K562 (cell line): ENCODE data around the gene OR2V2. TPM values are rescaled to one million over a fixed set of nuclear protein-coding genes. Genes with fewer than 3 reads are reported as not detected.

Experiments used
- BDP1 ChIP-seq: IDR thresholded peaks from 3 replicates; pipeline ENCODE4 v1.6.1; 2011; ENCODE audit not compliant: insufficient read length, insufficient read depth
- GABPA ChIP-seq: fragments of 200-800 bp; sonication (Bioruptor generic); conservative IDR thresholded peaks from 2 replicates; pipeline ENCODE4 v1.6.1; 2016; ENCODE audit warnings: low read depth, missing genetic modification characterization, missing compliant biosample characterization
- KAT7 ChIP-seq: sonication (generic); formaldehyde crosslinking; IDR thresholded peaks from 2 replicates; pipeline ENCODE4 v1.8.0; 2022; ENCODE audit warnings: missing genetic modification reagents, mild to moderate bottlenecking, borderline replicate concordance
- KLF1 ChIP-seq: fragments of 450-650 bp; IDR thresholded peaks from 2 replicates; pipeline ENCODE4 v1.6.1; 2016; ENCODE audit warnings: missing genetic modification characterization, missing compliant biosample characterization
- MBD2 ChIP-seq: sonication (generic); IDR thresholded peaks from 2 replicates; pipeline ENCODE4 v1.6.1; 2016; ENCODE audit warnings: low read depth, borderline replicate concordance
- NR4A1 ChIP-seq, 2 experiments: fragments of 250-450 bp in 1 of 2; fragments of 450-650 bp in 1 of 2; sonication (Bioruptor Pico) in 1 of 2; IDR thresholded peaks; 2 replicates each; pipeline versions ENCODE4 v1.4.0 to v1.6.1; 2016 to 2020; ENCODE audit warnings: mild to moderate bottlenecking in 2 of 2, missing compliant biosample characterization in 1 of 2, missing genetic modification characterization in 1 of 2, moderate library complexity in 1 of 2
- POLR2A ChIP-seq: fragments of 450-650 bp; conservative IDR thresholded peaks from 2 replicates; pipeline ENCODE4 v1.6.1; 2016
- SOX6 ChIP-seq: fragments of 450-650 bp; IDR thresholded peaks from 2 replicates; pipeline ENCODE4 v1.6.1; 2014; ENCODE audit warnings: mild to moderate bottlenecking
- STAG1 ChIP-seq: sonication (generic); formaldehyde crosslinking; IDR thresholded peaks from 2 replicates; pipeline ENCODE4 v1.5.0; 2020; ENCODE audit warnings: missing genetic modification reagents, borderline replicate concordance
- TCF7 ChIP-seq: sonication (generic); IDR thresholded peaks from 2 replicates; pipeline ENCODE4 v1.6.1; 2016; ENCODE audit warnings: antibody characterized with exemption, borderline replicate concordance
- TEAD4 ChIP-seq, 2 experiments: sonication (generic) in 1 of 2; formaldehyde crosslinking in 1 of 2; IDR thresholded peaks; 2 replicates each; pipeline versions ENCODE4 v1.6.1 to v1.8.0; 2012 to 2022; ENCODE audit warnings: borderline replicate concordance in 1 of 2, inconsistent platforms in 1 of 2, low read length in 1 of 2, mild to moderate bottlenecking in 1 of 2, missing genetic modification reagents in 1 of 2
- ZBTB7A ChIP-seq: IDR thresholded peaks from 2 replicates; pipeline ENCODE4 v1.6.1; 2011; ENCODE audit warnings: low read depth, mild to moderate bottlenecking, low read length, moderate library complexity, borderline replicate concordance; ENCODE audit not compliant: control insufficient read depth
- polyA plus RNA-seq, 8 experiments: library from polyadenylated mRNA; depleted of rRNA in 4 of 8; stranded (reverse) in 5 of 8; unstranded in 3 of 8; fragments of >200 nt; fragmentation: Nextera tagmentation in 2 of 8; fragmentation: Illumina TruSeq in 1 of 8; extraction: Ambion mirVana in 2 of 8; extraction: Trizol in 1 of 8; gene quantifications; 2 replicates each; pipeline versions ENCODE4 v1.2.1 to v1.2.3, GENCODE V29; 2011 to 2014; ENCODE audit warnings: inconsistent platforms in 1 of 8, missing spikeins in 1 of 8
- total RNA-seq, 7 experiments: library from RNA; depleted of rRNA in 6 of 7; stranded (reverse); fragments of >200 nt in 6 of 7; fragmentation: Illumina TruSeq in 2 of 7; extraction: Trizol in 2 of 7; gene quantifications; 2 replicates each; pipeline versions ENCODE4 v1.2.1 to v1.2.3, GENCODE V29; 2011 to 2021; ENCODE audit warnings: low replicate concordance in 1 of 7
- TF ChIP-seq, protein P1 (sequence below): fragments of 250-450 bp; sonication (Bioruptor Pico); IDR thresholded peaks from 2 replicates; pipeline ENCODE4 v1.4.0; 2020; ENCODE audit warnings: mild to moderate bottlenecking, moderate library complexity
- TF ChIP-seq, protein P2 (sequence below): fragments of 450-650 bp; IDR thresholded peaks from 2 replicates; pipeline ENCODE4 v1.6.1; 2017; ENCODE audit warnings: antibody characterized with exemption
- TF ChIP-seq, protein P3 (sequence below): sonication (generic); formaldehyde crosslinking; IDR thresholded peaks from 2 replicates; pipeline ENCODE4 v1.8.0; 2023; ENCODE audit warnings: mild to moderate bottlenecking, missing genetic modification reagents
- TF ChIP-seq, protein P4 (sequence below): sonication (generic); formaldehyde crosslinking; IDR thresholded peaks from 2 replicates; pipeline ENCODE4 v1.8.1; 2022; ENCODE audit warnings: missing genetic modification reagents

OR2V2 gene
- total and polyA plus RNA-seq, 9 of the 15 experiments (the other 6 are each of a cell fraction or from before 2014, with no cell fraction given), result 0.01 TPM; not detected in 8

DNA sequence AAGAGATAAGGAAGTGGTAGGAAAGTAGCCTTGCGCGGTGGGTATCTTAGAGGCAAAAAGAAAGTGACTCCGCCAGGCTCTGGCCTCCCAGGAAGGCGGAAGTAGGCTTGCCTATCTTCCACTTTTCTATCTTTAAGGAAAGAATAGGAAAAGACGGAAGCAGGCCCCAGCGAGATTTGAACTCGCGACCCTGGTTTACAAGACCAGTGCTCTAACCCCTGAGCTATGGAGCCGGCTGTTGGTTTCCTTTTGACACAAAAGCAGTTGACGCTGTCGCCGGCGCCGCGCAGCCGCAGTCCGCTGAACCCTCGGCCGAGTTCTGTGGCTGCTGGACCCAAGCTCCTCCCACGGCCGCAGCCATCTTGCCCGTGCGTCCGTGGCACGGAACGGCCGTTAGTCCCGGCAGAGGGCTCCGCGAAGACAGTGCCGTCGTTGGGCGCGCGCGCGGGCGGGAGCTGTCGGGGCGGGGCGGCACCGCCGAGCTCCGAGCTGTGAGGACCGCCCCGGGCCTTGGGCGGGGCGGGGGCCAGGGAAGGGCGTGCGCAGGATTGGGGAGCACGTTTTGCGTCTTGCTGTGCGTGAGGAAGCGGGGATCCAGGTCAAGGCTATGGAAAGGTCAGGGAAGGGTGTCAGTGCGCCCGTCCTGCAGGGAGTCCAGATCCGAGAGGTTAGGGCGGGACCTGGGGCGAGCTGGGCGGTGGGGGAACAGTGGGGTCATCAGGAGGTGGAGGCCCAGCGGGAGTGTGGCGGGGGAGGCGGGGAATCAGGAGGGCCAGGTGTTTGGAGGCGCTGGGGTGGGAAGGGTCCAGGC, 44.3 kb downstream of the OR2V2 start (continued):
- TF ChIP-seq, protein P1, sequence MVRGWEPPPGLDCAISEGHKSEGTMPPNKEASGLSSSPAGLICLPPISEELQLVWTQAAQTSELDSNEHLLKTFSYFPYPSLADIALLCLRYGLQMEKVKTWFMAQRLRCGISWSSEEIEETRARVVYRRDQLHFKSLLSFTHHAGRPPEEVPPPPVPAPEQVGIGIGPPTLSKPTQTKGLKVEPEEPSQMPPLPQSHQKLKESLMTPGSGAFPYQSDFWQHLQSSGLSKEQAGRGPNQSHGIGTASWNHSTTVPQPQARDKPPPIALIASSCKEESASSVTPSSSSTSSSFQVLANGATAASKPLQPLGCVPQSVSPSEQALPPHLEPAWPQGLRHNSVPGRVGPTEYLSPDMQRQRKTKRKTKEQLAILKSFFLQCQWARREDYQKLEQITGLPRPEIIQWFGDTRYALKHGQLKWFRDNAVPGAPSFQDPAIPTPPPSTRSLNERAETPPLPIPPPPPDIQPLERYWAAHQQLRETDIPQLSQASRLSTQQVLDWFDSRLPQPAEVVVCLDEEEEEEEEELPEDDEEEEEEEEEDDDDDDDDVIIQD (CRISPR knock-in tag), result no peak
- TF ChIP-seq BDP1 (peak; percentile 85), NR4A1 (CRISPR knock-in tag; IDR thresholded peaks at IDR 0.05) (no peak), NR4A1 (tag; IDR thresholded peaks at IDR 0.05) (0 out of 2 replicates have a peak, but pooled peaks have one; percentile 21), TEAD4 (IDR thresholded peaks at IDR 0.05; ENCODE audit: low read length) (peak; percentile 71; the same call in 1 of the 2 replicates), TEAD4 (CRISPR knock-in tag; IDR thresholded peaks at IDR 0.05; ENCODE audit: borderline replicate concordance) (no peak), TCF7 (0 out of 2 replicates have a peak, but pooled peaks have one; percentile 15), SOX6 (peak; percentile 68), POLR2A (peak; percentile 74), GABPA (peak; percentile 76), ZBTB7A (peak; percentile 74), STAG1 (CRISPR knock-in tag) (no peak), MBD2 (peak; percentile 10; the same call in 1 of the 2 replicates), KLF1 (tag) (peak; percentile 47; the same call in 1 of the 2 replicates), KAT7 (CRISPR knock-in tag) (peak; percentile 98; the same call in 1 of the 2 replicates)
- TF ChIP-seq, protein P2, sequence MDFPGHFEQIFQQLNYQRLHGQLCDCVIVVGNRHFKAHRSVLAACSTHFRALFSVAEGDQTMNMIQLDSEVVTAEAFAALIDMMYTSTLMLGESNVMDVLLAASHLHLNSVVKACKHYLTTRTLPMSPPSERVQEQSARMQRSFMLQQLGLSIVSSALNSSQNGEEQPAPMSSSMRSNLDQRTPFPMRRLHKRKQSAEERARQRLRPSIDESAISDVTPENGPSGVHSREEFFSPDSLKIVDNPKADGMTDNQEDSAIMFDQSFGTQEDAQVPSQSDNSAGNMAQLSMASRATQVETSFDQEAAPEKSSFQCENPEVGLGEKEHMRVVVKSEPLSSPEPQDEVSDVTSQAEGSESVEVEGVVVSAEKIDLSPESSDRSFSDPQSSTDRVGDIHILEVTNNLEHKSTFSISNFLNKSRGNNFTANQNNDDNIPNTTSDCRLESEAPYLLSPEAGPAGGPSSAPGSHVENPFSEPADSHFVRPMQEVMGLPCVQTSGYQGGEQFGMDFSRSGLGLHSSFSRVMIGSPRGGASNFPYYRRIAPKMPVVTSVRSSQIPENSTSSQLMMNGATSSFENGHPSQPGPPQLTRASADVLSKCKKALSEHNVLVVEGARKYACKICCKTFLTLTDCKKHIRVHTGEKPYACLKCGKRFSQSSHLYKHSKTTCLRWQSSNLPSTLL, result peak; percentile 77
- TF ChIP-seq, protein P3, sequence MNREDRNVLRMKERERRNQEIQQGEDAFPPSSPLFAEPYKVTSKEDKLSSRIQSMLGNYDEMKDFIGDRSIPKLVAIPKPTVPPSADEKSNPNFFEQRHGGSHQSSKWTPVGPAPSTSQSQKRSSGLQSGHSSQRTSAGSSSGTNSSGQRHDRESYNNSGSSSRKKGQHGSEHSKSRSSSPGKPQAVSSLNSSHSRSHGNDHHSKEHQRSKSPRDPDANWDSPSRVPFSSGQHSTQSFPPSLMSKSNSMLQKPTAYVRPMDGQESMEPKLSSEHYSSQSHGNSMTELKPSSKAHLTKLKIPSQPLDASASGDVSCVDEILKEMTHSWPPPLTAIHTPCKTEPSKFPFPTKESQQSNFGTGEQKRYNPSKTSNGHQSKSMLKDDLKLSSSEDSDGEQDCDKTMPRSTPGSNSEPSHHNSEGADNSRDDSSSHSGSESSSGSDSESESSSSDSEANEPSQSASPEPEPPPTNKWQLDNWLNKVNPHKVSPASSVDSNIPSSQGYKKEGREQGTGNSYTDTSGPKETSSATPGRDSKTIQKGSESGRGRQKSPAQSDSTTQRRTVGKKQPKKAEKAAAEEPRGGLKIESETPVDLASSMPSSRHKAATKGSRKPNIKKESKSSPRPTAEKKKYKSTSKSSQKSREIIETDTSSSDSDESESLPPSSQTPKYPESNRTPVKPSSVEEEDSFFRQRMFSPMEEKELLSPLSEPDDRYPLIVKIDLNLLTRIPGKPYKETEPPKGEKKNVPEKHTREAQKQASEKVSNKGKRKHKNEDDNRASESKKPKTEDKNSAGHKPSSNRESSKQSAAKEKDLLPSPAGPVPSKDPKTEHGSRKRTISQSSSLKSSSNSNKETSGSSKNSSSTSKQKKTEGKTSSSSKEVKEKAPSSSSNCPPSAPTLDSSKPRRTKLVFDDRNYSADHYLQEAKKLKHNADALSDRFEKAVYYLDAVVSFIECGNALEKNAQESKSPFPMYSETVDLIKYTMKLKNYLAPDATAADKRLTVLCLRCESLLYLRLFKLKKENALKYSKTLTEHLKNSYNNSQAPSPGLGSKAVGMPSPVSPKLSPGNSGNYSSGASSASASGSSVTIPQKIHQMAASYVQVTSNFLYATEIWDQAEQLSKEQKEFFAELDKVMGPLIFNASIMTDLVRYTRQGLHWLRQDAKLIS (CRISPR knock-in tag), result peak; percentile 92
- TF ChIP-seq, protein P4, sequence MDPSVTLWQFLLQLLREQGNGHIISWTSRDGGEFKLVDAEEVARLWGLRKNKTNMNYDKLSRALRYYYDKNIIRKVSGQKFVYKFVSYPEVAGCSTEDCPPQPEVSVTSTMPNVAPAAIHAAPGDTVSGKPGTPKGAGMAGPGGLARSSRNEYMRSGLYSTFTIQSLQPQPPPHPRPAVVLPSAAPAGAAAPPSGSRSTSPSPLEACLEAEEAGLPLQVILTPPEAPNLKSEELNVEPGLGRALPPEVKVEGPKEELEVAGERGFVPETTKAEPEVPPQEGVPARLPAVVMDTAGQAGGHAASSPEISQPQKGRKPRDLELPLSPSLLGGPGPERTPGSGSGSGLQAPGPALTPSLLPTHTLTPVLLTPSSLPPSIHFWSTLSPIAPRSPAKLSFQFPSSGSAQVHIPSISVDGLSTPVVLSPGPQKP (CRISPR knock-in tag), result no peak
